Hepatocyte (in vitro differentiated cells): ENCODE results near the gene RPL18.

ENCODE experiments used
- EZH2 ChIP-seq: fragments of 200-600 bp; sonication (generic); IDR thresholded peaks from 2 replicates; pipeline ENCODE4 v1.6.1; 2016; ENCODE audit warnings: antibody characterized with exemption, mild to moderate bottlenecking, borderline replicate concordance
- TF ChIP-seq, protein P1 (sequence below): fragments of 200-600 bp; sonication (generic); IDR thresholded peaks from 2 replicates; pipeline ENCODE4 v1.5.1; 2016; ENCODE audit warnings: antibody characterized with exemption, mild to moderate bottlenecking; ENCODE audit not compliant: poor library complexity

DNA sequence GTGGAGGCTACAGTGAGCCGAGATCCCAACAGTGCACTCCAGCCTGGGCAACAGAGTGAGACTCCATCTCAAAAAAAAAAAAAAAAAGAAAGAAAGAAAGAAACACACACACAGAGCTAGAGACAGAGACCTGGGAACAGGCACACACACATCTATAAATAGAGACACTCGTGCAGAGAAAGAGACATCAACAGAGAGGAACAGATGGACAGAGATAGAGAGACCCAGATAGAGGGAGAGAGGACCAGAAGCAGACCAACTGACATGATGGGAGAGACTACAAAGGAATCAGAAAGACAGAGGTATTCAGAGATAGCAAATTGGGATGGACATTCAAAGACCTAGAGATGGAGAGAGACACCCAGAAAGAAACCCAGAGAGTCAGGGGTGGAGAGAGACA, 29.2 kb upstream of the RPL18 start:
- TF ChIP-seq, protein P1, sequence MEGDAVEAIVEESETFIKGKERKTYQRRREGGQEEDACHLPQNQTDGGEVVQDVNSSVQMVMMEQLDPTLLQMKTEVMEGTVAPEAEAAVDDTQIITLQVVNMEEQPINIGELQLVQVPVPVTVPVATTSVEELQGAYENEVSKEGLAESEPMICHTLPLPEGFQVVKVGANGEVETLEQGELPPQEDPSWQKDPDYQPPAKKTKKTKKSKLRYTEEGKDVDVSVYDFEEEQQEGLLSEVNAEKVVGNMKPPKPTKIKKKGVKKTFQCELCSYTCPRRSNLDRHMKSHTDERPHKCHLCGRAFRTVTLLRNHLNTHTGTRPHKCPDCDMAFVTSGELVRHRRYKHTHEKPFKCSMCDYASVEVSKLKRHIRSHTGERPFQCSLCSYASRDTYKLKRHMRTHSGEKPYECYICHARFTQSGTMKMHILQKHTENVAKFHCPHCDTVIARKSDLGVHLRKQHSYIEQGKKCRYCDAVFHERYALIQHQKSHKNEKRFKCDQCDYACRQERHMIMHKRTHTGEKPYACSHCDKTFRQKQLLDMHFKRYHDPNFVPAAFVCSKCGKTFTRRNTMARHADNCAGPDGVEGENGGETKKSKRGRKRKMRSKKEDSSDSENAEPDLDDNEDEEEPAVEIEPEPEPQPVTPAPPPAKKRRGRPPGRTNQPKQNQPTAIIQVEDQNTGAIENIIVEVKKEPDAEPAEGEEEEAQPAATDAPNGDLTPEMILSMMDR: no peak
- TF ChIP-seq EZH2: no peak
